Sigmoid colon (tissue), 7 donors: ENCODE data around the gene SULT1A3. TPM values are rescaled to one million over a fixed set of nuclear protein-coding genes. Genes with fewer than 3 reads are reported as not detected.

Experiments
- DNase-seq: peaks from one replicate; pipeline ENCODE4 v3.0.0-alpha.2; 2019
- H3K27ac ChIP-seq, 4 donors: fragments of 200-600 bp; sonication (generic); one replicate each; pipeline ENCODE4 v1.5.1; 2016 to 2019; ENCODE audit warnings: mild to moderate bottlenecking in 1 of 4
- H3K27me3 ChIP-seq, 3 donors: fragments of 200-600 bp; sonication (generic); one replicate each; pipeline ENCODE4 v1.5.1; 2019; ENCODE audit warnings: mild to moderate bottlenecking in 1 of 3
- H3K36me3 ChIP-seq, 4 donors: fragments of 200-600 bp; sonication (generic); one replicate each; pipeline ENCODE4 v1.5.1; 2016 to 2019
- H3K4me1 ChIP-seq, 4 donors: fragments of 200-600 bp; sonication (generic); one replicate each; pipeline ENCODE4 v1.5.1; 2017 to 2019
- H3K4me3 ChIP-seq, 4 donors: fragments of 200-600 bp; sonication (generic); one replicate each; pipeline ENCODE4 v1.5.1; 2017 to 2019; ENCODE audit warnings: mild to moderate bottlenecking in 2 of 4, moderate library complexity in 1 of 4
- H3K9me3 ChIP-seq, 4 donors: fragments of 200-600 bp in 3 of 4; sonication (generic) in 3 of 4; one replicate each; pipeline versions ENCODE4 v1.5.1 to v1.6.1; 2013 to 2019
- CTCF ChIP-seq, 4 experiments: fragments of 450-650 bp in 3 of 4; fragments of 200-600 bp in 1 of 4; IDR thresholded peaks; one replicate each; pipeline ENCODE4 v1.5.1; 2016 to 2019; ENCODE audit warnings: antibody characterized with exemption in 4 of 4, mild to moderate bottlenecking in 3 of 4, moderate library complexity in 2 of 4
- EP300 ChIP-seq, 4 donors: sonication (generic); formaldehyde crosslinking; IDR thresholded peaks; one replicate each; pipeline ENCODE4 v1.6.1; 2017; ENCODE audit warnings: antibody characterized with exemption in 4 of 4
- POLR2A ChIP-seq, 2 donors: fragments of 450-650 bp; IDR thresholded peaks; one replicate each; pipeline ENCODE4 v1.6.1; 2016; ENCODE audit warnings: antibody characterized with exemption in 2 of 2, mild to moderate bottlenecking in 2 of 2, moderate library complexity in 2 of 2
- POLR2AphosphoS5 ChIP-seq, 4 donors: sonication (generic); formaldehyde crosslinking; IDR thresholded peaks; one replicate each; pipeline ENCODE4 v1.6.1; 2017; ENCODE audit warnings: antibody characterized with exemption in 4 of 4
- WGBS, 2 donors: extraction: QIAGEN DNeasy Blood & Tissue Kit; methylation state at CpG; one replicate each; pipeline ENCODE4 v1.1.7; 2013; 5-methylcytosine and 5-hydroxymethylcytosine counted together
- intact Hi-C: fragments of 100-400 bp; cut with DNase I; formaldehyde crosslinking; loops from one replicate; pipeline ENCODE4 v1.15.1; 2023
- polyA plus RNA-seq, 3 donors: library from polyadenylated mRNA; stranded (reverse); fragments of 200-250 nt; gene quantifications; one replicate each; pipeline ENCODE4 v1.2.3, GENCODE V29; 2013
- total RNA-seq, 4 donors: library from RNA; depleted of rRNA; stranded (reverse); fragments of >200 nt; gene quantifications; one replicate each; pipeline ENCODE4 v1.1.0, GENCODE V29; 2016
- donor health status: healthy with polysubstance abuse.
- donor health status: Bipolar disorder and iron deficiency.
- donor health status: healthy.

SULT1A3 gene
- total and polyA plus RNA-seq, 7 donors: 8.0 to 26.9 (median 20.1) TPM

GRCh38 chr16:30184891-30185682, 14.0 kb upstream of the SULT1A3 start:
- peak overlapping the region; percentile 37 to 73 (median 41) for H3K27ac ChIP-seq
- DNase-seq: peak; percentile 66
- intact Hi-C loops: no loop called here

GRCh38 chr16:30185683-30186421, 13.2 kb upstream of the SULT1A3 start:
- Histone ChIP-seq H3K4me1 (peaks cover 0 to 17% (median 15%) of the 10 kb centered on the region in 4 donors), H3K36me3 (no peaks in the 10 kb centered on the region), H3K9me3 (no peaks in the 10 kb centered on the region), H3K4me3 (peak overlapping the region in 1 of 4 donors; percentile 63), H3K27me3 (no peaks in the 10 kb centered on the region), H3K27ac (peak overlapping the region; percentile 25 to 42 (median 38))
- WGBS, 2 donors: 47 to 78% methylated on average over 15 of the region's 15 CpGs
- intact Hi-C loops: no loop called here
- no peak for TF ChIP-seq EP300 (IDR thresholded peaks at IDR 0.05)
- no peak for TF ChIP-seq CTCF (IDR thresholded peaks at IDR 0.05)
- TF ChIP-seq POLR2A (IDR thresholded peaks at IDR 0.05): no peak
- no peak for TF ChIP-seq POLR2AphosphoS5 (IDR thresholded peaks at IDR 0.05)
- peak; percentile 74 for DNase-seq

More at GRCh38 chr16:30184891-30185682, 14.0 kb upstream of the SULT1A3 start:
- no peaks in the 10 kb centered on the region for H3K36me3 ChIP-seq
- peak overlapping the region in 2 of 4 donors; percentile 63 for H3K4me3 ChIP-seq
- TF ChIP-seq POLR2A (IDR thresholded peaks at IDR 0.05) (no peak), CTCF (IDR thresholded peaks at IDR 0.05) (no peak), EP300 (IDR thresholded peaks at IDR 0.05) (no peak), POLR2AphosphoS5 (IDR thresholded peaks at IDR 0.05) (no peak)
- no peaks in the 10 kb centered on the region for H3K9me3 ChIP-seq
- H3K4me1 ChIP-seq: peaks cover 0 to 17% (median 15%) of the 10 kb centered on the region in 4 donors
- WGBS, 2 donors: 57 to 81% methylated on average over 13 of the region's 13 CpGs
- H3K27me3 ChIP-seq: no peaks in the 10 kb centered on the region

- H3K4me1 ChIP-seq: peaks cover 0 to 17% (median 15%) of the 10 kb centered on the region in 4 donors
- DNase-seq: no peak
- intact Hi-C loops: no loop called here
- 63 to 87% methylated on average over 9 of the region's 9 CpGs for WGBS, 2 donors
- no peaks in the 10 kb centered on the region for H3K9me3 ChIP-seq
- no peaks in the 10 kb centered on the region for H3K27me3 ChIP-seq
- peak overlapping the region in 1 of 4 donors; percentile 63 for H3K4me3 ChIP-seq
- no peak for TF ChIP-seq POLR2A (IDR thresholded peaks at IDR 0.05)
- no peak for TF ChIP-seq CTCF (IDR thresholded peaks at IDR 0.05)
- TF ChIP-seq EP300 (IDR thresholded peaks at IDR 0.05): no peak
- no peak for TF ChIP-seq POLR2AphosphoS5 (IDR thresholded peaks at IDR 0.05)
- H3K36me3 ChIP-seq: no peaks in the 10 kb centered on the region
- peak overlapping the region in 2 of 4 donors; percentile 4 to 42 for H3K27ac ChIP-seq
Measured at GRCh38 chr16:30186444-30186781, 12.6 kb upstream of the SULT1A3 start.

- TF ChIP-seq EP300 (IDR thresholded peaks at IDR 0.05) (no peak), POLR2AphosphoS5 (IDR thresholded peaks at IDR 0.05) (no peak), CTCF (IDR thresholded peaks at IDR 0.05) (peak in 3 of 4 experiments; percentile 38 to 55 (median 42))
- Histone ChIP-seq H3K36me3 (no peaks in the 10 kb centered on the region), H3K4me1 (peaks cover 0 to 17% (median 15%) of the 10 kb centered on the region in 4 donors), H3K27ac (no peak overlapping the region), H3K27me3 (no peaks in the 10 kb centered on the region), H3K9me3 (no peaks in the 10 kb centered on the region), H3K4me3 (peak overlapping the region in 1 of 4 donors; percentile 63)
- DNase-seq: peak; percentile 81
- 45 to 46% methylated on average over 36 of the region's 36 CpGs for WGBS, 2 donors
- intact Hi-C loops: no loop called here
Measured at GRCh38 chr16:30186782-30187555, 12.1 kb upstream of the SULT1A3 start.
